LNCAP (cell line): ENCODE measurements around the gene CTAG2.
"Not testable (repeated sequence)": the region's sequence is repeated elsewhere in the genome, so short reads cannot be mapped to it uniquely, and the experiment has no call there.

Source experiments
- TF ChIP-seq, protein P1 (sequence below): fragments of 450-650 bp; IDR thresholded peaks from 2 replicates; pipeline ENCODE4 v1.5.1; 2017; ENCODE audit warnings: mild to moderate bottlenecking

CTAG2 gene

DNA sequence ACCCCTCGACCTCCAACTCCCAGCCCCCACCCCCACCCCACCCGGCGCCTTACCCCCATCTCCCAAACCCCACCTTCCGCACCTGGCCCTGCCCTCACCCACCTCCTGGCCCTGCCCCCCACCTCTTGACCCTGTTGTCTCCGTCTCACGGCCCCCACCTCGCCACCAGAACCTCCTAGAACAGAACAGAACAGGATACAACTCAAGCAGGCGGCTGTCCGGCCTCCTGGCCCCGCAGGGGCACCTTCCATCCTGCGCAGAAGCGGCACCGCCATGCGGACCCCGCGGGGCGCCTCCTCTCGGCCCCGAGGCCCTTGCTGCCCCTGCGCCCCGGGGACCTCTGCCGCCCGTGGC, 354 bp downstream of the CTAG2 start:
- TF ChIP-seq, protein P1, sequence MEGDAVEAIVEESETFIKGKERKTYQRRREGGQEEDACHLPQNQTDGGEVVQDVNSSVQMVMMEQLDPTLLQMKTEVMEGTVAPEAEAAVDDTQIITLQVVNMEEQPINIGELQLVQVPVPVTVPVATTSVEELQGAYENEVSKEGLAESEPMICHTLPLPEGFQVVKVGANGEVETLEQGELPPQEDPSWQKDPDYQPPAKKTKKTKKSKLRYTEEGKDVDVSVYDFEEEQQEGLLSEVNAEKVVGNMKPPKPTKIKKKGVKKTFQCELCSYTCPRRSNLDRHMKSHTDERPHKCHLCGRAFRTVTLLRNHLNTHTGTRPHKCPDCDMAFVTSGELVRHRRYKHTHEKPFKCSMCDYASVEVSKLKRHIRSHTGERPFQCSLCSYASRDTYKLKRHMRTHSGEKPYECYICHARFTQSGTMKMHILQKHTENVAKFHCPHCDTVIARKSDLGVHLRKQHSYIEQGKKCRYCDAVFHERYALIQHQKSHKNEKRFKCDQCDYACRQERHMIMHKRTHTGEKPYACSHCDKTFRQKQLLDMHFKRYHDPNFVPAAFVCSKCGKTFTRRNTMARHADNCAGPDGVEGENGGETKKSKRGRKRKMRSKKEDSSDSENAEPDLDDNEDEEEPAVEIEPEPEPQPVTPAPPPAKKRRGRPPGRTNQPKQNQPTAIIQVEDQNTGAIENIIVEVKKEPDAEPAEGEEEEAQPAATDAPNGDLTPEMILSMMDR = no peak

DNA sequence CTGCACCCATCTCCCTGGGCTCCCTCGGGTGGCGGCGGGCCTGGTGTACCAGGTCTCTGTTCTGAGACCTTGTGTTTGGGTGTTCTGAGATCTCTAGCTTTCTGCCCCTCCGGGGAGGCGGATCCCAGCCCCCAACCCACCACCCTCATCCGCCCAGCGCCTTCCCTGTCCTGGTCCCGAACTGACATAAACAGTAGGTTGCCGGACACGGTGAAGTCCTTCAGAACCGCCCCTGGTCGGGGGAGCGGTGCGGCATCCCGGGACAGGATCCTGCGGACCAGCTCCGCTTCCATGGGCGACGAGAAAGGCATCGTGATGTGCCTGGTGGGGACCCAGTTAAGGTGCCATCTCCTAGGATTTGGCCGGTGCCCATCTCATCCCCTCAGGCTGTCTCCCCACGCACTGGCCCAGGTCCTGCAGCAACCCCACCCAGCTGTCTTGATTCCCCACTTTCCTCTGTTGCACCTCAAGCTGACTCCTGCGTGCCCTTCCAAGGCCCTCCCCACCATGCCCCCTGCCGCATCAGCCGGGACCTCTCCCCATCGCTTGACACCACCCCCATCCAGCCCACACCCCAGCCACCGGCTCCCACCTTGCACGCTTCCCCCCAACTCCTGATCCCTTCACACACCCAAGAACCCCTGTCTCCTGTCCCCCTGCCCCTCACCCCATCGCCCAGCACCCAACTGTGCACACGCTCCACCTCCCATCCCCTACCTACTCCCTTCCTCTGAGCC, 900 bp downstream of the CTAG2 start:
- TF ChIP-seq, protein P1 = no peak

DNA sequence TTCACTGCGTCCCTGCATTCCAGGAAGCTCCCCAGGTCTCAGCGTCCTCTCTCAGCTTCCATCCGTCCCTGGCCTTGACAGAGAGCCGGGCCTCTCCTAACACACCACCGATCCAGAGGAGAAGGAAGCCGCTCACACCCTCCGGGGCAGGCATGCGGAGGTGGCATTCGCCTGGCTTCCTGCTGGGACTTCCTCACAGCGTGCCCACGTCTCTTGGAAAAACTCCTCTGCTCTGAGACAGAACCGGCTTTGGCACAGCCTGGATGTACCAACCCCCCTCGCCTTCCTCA, 3.2 kb downstream of the CTAG2 start:
- TF ChIP-seq, protein P1 = no peak

DNA sequence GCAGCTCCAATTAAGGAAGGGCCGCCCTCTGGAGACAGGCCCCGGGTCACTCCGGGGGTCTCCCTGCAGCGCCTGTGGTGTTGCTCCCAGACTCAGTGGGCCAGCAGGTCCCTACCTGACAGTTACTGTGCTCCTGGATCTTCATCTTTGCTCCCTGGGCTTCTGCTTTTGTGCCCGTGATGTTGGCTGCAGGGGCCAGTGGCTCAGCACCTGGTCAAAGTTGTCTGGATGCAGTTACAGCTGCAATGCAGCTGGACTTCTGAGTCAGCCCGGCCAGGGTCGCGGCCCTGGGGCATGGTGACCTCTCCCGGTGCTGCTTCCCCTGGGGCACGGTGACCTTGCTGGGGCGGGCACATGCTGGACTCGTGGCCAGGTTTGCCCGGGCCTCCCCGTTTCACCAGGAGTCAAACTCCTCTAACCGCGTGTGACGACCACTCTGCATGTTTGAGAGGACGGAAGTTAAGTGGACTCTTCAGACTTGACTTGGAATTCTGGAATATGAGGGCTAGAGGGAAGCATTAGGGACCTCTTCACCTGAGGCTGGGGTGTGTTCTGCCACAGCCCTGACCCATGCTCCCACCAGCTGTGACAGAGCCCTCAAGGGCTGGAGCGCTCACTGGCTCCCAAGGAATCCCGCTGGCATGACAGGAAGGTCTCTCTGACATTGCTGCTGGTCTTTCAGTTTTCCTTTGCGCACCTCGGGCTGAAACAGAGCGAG, 3.7 kb downstream of the CTAG2 start:
- TF ChIP-seq, protein P1 = no peak

DNA sequence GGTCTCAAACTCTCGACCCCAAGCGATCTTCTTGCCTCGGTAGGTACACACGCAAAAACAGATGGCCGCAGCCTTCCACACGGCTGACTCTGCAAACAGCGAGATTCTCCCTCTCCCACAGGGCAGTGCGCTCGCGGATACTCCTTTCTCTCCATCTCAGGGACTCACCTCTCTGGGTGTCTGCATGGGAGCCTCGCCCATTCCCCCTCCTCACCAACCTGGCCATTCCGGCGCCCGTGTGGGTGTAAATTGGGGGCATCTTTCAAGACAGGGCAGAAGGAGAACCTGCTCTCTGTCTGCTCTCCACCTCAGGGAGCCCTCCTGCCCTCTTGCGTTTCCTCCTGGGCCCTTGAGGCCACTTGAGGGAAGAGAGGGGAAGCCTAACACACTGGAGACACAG, 4.4 kb downstream of the CTAG2 start:
- TF ChIP-seq, protein P1 = no peak

DNA sequence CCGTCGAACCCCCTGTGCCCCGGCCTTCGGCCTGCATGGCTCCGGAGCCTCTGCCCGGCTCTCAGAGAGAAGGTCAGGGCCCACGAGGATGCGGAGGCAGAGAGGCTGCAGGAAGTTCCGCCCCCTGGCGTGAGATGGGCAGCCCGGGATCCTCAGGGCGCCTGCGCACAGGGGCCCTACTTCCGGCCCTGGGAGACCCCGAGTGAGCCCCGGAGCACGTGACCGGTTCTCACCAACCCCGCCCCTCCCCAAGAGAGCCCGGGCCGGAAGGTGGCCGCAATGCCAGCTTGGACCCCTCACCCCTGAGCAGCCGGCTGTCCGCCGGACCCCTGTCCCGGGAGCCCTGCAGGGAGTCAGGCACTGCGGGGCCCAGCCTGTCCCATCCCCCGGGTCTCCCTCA, 34.2 kb downstream of the CTAG2 start, which contains the start of gene CTAG1B:
TSS of gene CTAG1B (minus strand) at position 101 of the 400 bp plus-strand sequence. CDS start at position 37, 64 bp downstream.
- TF ChIP-seq, protein P1 = not testable (repeated sequence)

DNA sequence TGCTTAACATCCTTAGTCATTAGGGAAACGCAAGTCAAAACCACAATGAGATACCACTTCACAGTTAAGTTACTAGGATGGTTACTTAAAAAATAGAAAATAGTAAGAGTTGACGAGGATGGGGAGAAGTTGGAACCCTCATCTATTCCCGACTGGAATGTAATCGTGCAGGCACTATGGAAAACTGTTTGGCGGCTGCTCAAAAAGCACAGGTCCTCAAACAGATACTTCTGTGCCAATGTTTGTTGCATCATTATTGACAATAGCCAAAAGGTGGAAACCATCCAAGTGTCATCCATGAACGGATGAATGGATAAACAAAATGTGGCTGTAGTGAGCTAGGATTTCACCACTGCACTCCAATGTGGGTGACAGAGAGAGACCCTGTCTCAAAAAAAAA, 46.0 kb downstream of the CTAG2 start:
- TF ChIP-seq, protein P1 = no peak
